H1 (cell line): Measurements from ENCODE around the gene AGBL4. TPM values are rescaled to one million over a fixed set of nuclear protein-coding genes. Genes with fewer than 3 reads are reported as not detected.

Source experiments
- CTCF ChIA-PET: fragments of 300-600 bp; sonication (Branson Sonifier 250); formaldehyde crosslinking; loops from one replicate; lab custom pipeline; 2021; ENCODE audit not compliant: partially characterized antibody; lab: Charles Lee
- POLR2A ChIA-PET: fragments of 300-600 bp; sonication (Branson Sonifier 250); formaldehyde crosslinking; loops from one replicate; lab custom pipeline; 2021; ENCODE audit warnings: inconsistent platforms; ENCODE audit not compliant: partially characterized antibody; lab: Charles Lee
- DNase-seq, 2 experiments: peaks; one replicate each; pipeline versions ENCODE4 v3.0.0 to v3.0.0-alpha.2; 2010 to 2022; ENCODE audit warnings: low spot score in 2 of 2, low read depth in 1 of 2, mixed read lengths in 1 of 2
- FAIRE-seq: peaks from 2 replicates; lab custom pipeline; 2011; peaks lifted over from hg19 to GRCh38; lab: Jason Lieb, UNC
- H2AFZ ChIP-seq: 2 replicates; pipeline ENCODE4 v1.8.1; 2012; ENCODE audit warnings: low read length, inconsistent platforms
- H2AK5ac ChIP-seq: 2 replicates; pipeline ENCODE4 v1.6.1; 2013; ENCODE audit warnings: low read depth, low read length
- H2BK120ac ChIP-seq: replicated peaks from 2 replicates; pipeline ENCODE3; 2013; ENCODE audit warnings: low read depth, low read length, inconsistent platforms
- H2BK12ac ChIP-seq: 2 replicates; pipeline ENCODE4 v1.6.1; 2013; ENCODE audit warnings: low read depth, low read length
- H2BK15ac ChIP-seq: 2 replicates; pipeline ENCODE4 v1.6.1; 2013; ENCODE audit warnings: low read length
- H2BK20ac ChIP-seq: 2 replicates; pipeline ENCODE4 v1.6.1; 2013; ENCODE audit warnings: low read length
- H2BK5ac ChIP-seq: 2 replicates; pipeline ENCODE4 v1.6.1; 2013; ENCODE audit warnings: low read depth, low read length
- H3K14ac ChIP-seq: 2 replicates; pipeline ENCODE4 v1.6.1; 2013; ENCODE audit warnings: inconsistent platforms; ENCODE audit not compliant: insufficient read length
- H3K18ac ChIP-seq: 2 replicates; pipeline ENCODE4 v1.6.1; 2013; ENCODE audit warnings: low read length; ENCODE audit errors: extremely low read depth
- H3K23ac ChIP-seq: 2 replicates; pipeline ENCODE4 v1.6.1; 2013; ENCODE audit warnings: inconsistent platforms; ENCODE audit not compliant: insufficient read length
- H3K23me2 ChIP-seq: 2 replicates; pipeline ENCODE4 v1.6.1; 2013; ENCODE audit warnings: low read depth, low read length
- H3K27ac ChIP-seq: 2 replicates; pipeline ENCODE4 v1.6.1; 2011; ENCODE audit warnings: low read depth, low read length, inconsistent platforms
- H3K27me3 ChIP-seq, 4 experiments: replicated peaks in 1 of 4; 1 replicate in 1 of 4; 2 replicates in 3 of 4; pipeline versions ENCODE4 v1.6.1 to v1.8.1; 2011 to 2013; ENCODE audit warnings: low read length in 3 of 4, mild to moderate bottlenecking in 3 of 4, inconsistent platforms in 2 of 4, mixed read lengths in 2 of 4, moderate library complexity in 1 of 4; ENCODE audit not compliant: control insufficient read depth in 3 of 4, insufficient read depth in 3 of 4; ENCODE audit errors: extremely low read depth in 1 of 4
- H3K36me3 ChIP-seq, 4 experiments: 2 replicates each; pipeline versions ENCODE4 v1.6.1 to v1.8.1; 2011 to 2013; ENCODE audit warnings: mild to moderate bottlenecking in 4 of 4, low read length in 3 of 4, moderate library complexity in 2 of 4, control low read depth in 1 of 4, inconsistent platforms in 1 of 4; ENCODE audit not compliant: insufficient read depth in 4 of 4, control insufficient read depth in 2 of 4
- H3K4ac ChIP-seq: replicated peaks from 2 replicates; pipeline ENCODE3; 2013; ENCODE audit warnings: low read length, low read depth, mixed read lengths, inconsistent platforms; ENCODE audit not compliant: insufficient read length
- H3K4me1 ChIP-seq, 4 experiments: replicated peaks in 1 of 4; 1 replicate in 1 of 4; 2 replicates in 3 of 4; pipeline versions ENCODE4 v1.6.1 to v1.8.1; 2011 to 2013; ENCODE audit warnings: low read length in 3 of 4, inconsistent platforms in 2 of 4, mixed read lengths in 1 of 4; ENCODE audit not compliant: insufficient read depth in 4 of 4, control insufficient read depth in 3 of 4
- H3K4me2 ChIP-seq, 2 experiments: 2 replicates each; pipeline versions ENCODE4 v1.6.1 to v1.8.1; 2011 to 2013; ENCODE audit warnings: low read depth in 2 of 2, low read length in 2 of 2, control low read depth in 1 of 2, inconsistent platforms in 1 of 2, mild to moderate bottlenecking in 1 of 2; ENCODE audit not compliant: insufficient read depth in 1 of 2
- H3K4me3 ChIP-seq, 4 experiments: fragments of 200-600, 300-600 bp in 1 of 4; sonication (generic), shearing (Covaris generic), sonication (Bioruptor Twin) in 1 of 4; 2 replicates each; pipeline versions ENCODE4 v1.5.1 to v1.8.1; 2011 to 2016; ENCODE audit warnings: low read length in 4 of 4, low read depth in 3 of 4, control low read depth in 2 of 4, inconsistent platforms in 2 of 4, mild to moderate bottlenecking in 2 of 4, mixed read lengths in 1 of 4, moderate library complexity in 1 of 4; ENCODE audit not compliant: insufficient read depth in 2 of 4; ENCODE audit errors: extremely low read depth in 1 of 4
- H3K56ac ChIP-seq: replicated peaks from 2 replicates; pipeline ENCODE3; 2013; ENCODE audit warnings: low read depth, mild to moderate bottlenecking, mixed read lengths, low read length, inconsistent platforms; ENCODE audit not compliant: insufficient read length
- H3K79me1 ChIP-seq: 2 replicates; pipeline ENCODE4 v1.6.1; 2013; ENCODE audit warnings: low read depth, low read length, control low read depth
- H3K79me2 ChIP-seq, 2 experiments: 2 replicates each; pipeline versions ENCODE4 v1.6.1 to v1.8.1; 2012 to 2013; ENCODE audit warnings: low read length in 2 of 2, mild to moderate bottlenecking in 2 of 2, inconsistent platforms in 1 of 2; ENCODE audit not compliant: insufficient read depth in 2 of 2, control insufficient read depth in 1 of 2
- H3K9ac ChIP-seq, 4 experiments: replicated peaks in 1 of 4; 1 replicate in 1 of 4; 2 replicates in 3 of 4; pipeline versions ENCODE4 v1.6.1 to v1.8.1; 2011 to 2013; ENCODE audit warnings: low read depth in 3 of 4, low read length in 3 of 4, control low read depth in 2 of 4, mild to moderate bottlenecking in 2 of 4, moderate library complexity in 2 of 4, inconsistent platforms in 1 of 4; ENCODE audit errors: extremely low read depth in 1 of 4
- H3K9me3 ChIP-seq, 2 experiments: 2 replicates each; pipeline versions ENCODE4 v1.6.1 to v1.8.1; 2012 to 2013; ENCODE audit warnings: mild to moderate bottlenecking in 2 of 2, moderate library complexity in 2 of 2, control low read depth in 1 of 2, inconsistent platforms in 1 of 2, low read depth in 1 of 2, low read length in 1 of 2, mixed read lengths in 1 of 2; ENCODE audit not compliant: insufficient read depth in 2 of 2
- H4K20me1 ChIP-seq, 2 experiments: replicated peaks in 1 of 2; 2 replicates each; pipeline versions ENCODE3 to v1.8.1; 2011 to 2013; ENCODE audit warnings: inconsistent platforms in 2 of 2, low read length in 2 of 2, mild to moderate bottlenecking in 1 of 2; ENCODE audit not compliant: insufficient read depth in 2 of 2, control insufficient read depth in 1 of 2
- H4K5ac ChIP-seq: 2 replicates; pipeline ENCODE4 v1.6.1; 2013; ENCODE audit warnings: low read length, low read depth, mixed read lengths, inconsistent platforms; ENCODE audit not compliant: insufficient read length
- H4K8ac ChIP-seq: 2 replicates; pipeline ENCODE4 v1.8.0; 2013; ENCODE audit warnings: mild to moderate bottlenecking, moderate library complexity, low read length, inconsistent platforms; ENCODE audit not compliant: insufficient read depth; ENCODE audit errors: extremely low read depth
- H4K91ac ChIP-seq: replicated peaks from 2 replicates; pipeline ENCODE3; 2013; ENCODE audit warnings: low read length, mixed read lengths, inconsistent platforms; ENCODE audit not compliant: insufficient read length
- BRCA1 ChIP-seq: IDR thresholded peaks from 2 replicates; pipeline ENCODE4 v1.6.1; 2012; ENCODE audit warnings: low read depth, low read length, improper control_type of control experiment
- CEBPB ChIP-seq: IDR thresholded peaks from 2 replicates; pipeline ENCODE4 v1.6.1; 2012; ENCODE audit warnings: low read depth, low read length
- WGBS, 2 experiments: shearing (Covaris generic) in 1 of 2; methylation state at CpG; one replicate each; pipeline versions ENCODE4 v1.1.6 to v1.1.7; 2013 to 2015; ENCODE audit warnings: low lambda C conversion rate in 2 of 2, mixed read lengths in 2 of 2, inconsistent platforms in 1 of 2, low coverage in 1 of 2, missing lambda C conversion rate in 1 of 2; ENCODE audit not compliant: insufficient replicate concordance in 2 of 2, insufficient coverage in 1 of 2, insufficient read length in 1 of 2; ENCODE audit errors: extremely low coverage in 1 of 2, missing lambda C conversion rate in 1 of 2; 5-methylcytosine and 5-hydroxymethylcytosine counted together
- polyA plus RNA-seq, 7 experiments: library from polyadenylated mRNA; depleted of rRNA in 3 of 7; stranded (reverse) in 5 of 7; unstranded in 2 of 7; fragments of >200 nt in 5 of 7; fragments of 200-250 nt in 2 of 7; gene quantifications; 1 replicate in 5 of 7; 2 replicates in 1 of 7; 4 replicates in 1 of 7; pipeline versions ENCODE4 v1.2.1 to v1.2.3, GENCODE V29; 2011 to 2013; ENCODE audit warnings: missing spikeins in 2 of 7, mixed read lengths in 2 of 7
- total RNA-seq: library from RNA; stranded (reverse); fragmentation: NEBNext Ultra II Directional; extraction: Animal tissue kit (Norgen Biotek cat#: 25700); gene quantifications from 2 replicates; pipeline ENCODE4 v1.2.1, GENCODE V29; 2021

AGBL4 gene
- total and polyA plus RNA-seq, 2 of the 8 experiments (the other 6 are each of a cell fraction or from before 2014, with no cell fraction given), result 0.41 to 0.45 TPM

- H3K23me2 ChIP-seq, result no peaks in the 10 kb centered on the region
- H3K14ac ChIP-seq, result no peak overlapping the region
- no peak overlapping the region for H2AFZ ChIP-seq
- no peak overlapping the region for H3K23ac ChIP-seq
- no peak overlapping the region for H2BK120ac ChIP-seq
- ChIA-PET POLR2A (no interaction called here), CTCF (no interaction called here)
- H2BK5ac ChIP-seq, result no peak overlapping the region
- no peak overlapping the region for H4K91ac ChIP-seq
- no peak overlapping the region for H3K4me2 ChIP-seq
- no peaks in the 10 kb centered on the region for H3K9me3 ChIP-seq
- DNase-seq (no peak), FAIRE-seq (no peak)
- H4K5ac ChIP-seq, result no peak overlapping the region
- H2BK15ac ChIP-seq, result no peak overlapping the region
- H3K4ac ChIP-seq, result no peak overlapping the region
- H4K8ac ChIP-seq, result no peak overlapping the region
- no peaks in the 10 kb centered on the region for H3K27me3 ChIP-seq
- no peaks in the 10 kb centered on the region for H3K79me2 ChIP-seq
- TF ChIP-seq BRCA1 (no peak), CEBPB (peak; percentile 6; the same call in 1 of the 2 replicates)
- H3K4me3 ChIP-seq, result no peak overlapping the region
- no peaks in the 10 kb centered on the region for H4K20me1 ChIP-seq
- H3K27ac ChIP-seq, result no peak overlapping the region
- 97% methylated on average over 6 of the region's 6 CpGs; no CpG with 5 or more reads in 1 of the 2 experiments for WGBS, 2 experiments
- no peaks in the 10 kb centered on the region for H3K4me1 ChIP-seq
- no peaks in the 10 kb centered on the region for H3K36me3 ChIP-seq
- H2AK5ac ChIP-seq, result no peak overlapping the region
- no peak overlapping the region for H2BK20ac ChIP-seq
- no peak overlapping the region for H2BK12ac ChIP-seq
- no peak overlapping the region for H3K56ac ChIP-seq
- H3K18ac ChIP-seq, result no peak overlapping the region
- H3K9ac ChIP-seq, result no peak overlapping the region
- H3K79me1 ChIP-seq, result no peaks in the 10 kb centered on the region
Measured at GRCh38 chr1:48603222-48603621, 1420.5 kb downstream of the AGBL4 start.
